ENCODE data around the gene ETV3. TPM values are rescaled to one million over a fixed set of nuclear protein-coding genes. Genes with fewer than 3 reads are reported as not detected.

ETV3 gene
- total RNA-seq, 4 donors from 2014 or later, result 4.4 to 30.1 (median 19.6) TPM

DNA sequence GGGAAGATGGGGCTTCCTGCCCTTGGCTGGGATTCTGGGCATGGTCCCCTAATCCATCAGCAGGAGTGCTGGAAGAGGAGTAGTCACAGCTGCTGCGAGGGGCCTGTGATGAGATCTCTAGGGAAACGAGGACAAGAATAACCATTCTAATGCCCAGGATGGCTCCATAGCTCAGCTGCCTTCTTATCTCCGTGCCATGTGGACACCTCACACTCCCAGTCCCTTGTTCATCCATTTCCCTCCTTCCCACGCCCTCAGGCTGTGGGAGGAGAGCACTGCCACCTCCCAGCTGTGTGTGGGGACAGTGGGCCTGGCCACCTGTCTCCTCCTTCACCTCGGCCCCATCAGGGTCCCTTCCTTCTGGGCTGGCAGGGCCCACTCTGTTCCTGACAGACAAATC lies 16.1 kb upstream of the ETV3 start:
- Histone ChIP-seq H3K4me1 (peaks cover 0 to 11% of the 10 kb centered on the region in 2 donors), H3K4me3 (no peak overlapping the region), H3K27me3 (no peaks in the 10 kb centered on the region), H3K27ac (no peak overlapping the region), H3K9me3 (no peaks in the 10 kb centered on the region), H3K36me3 (no peaks in the 10 kb centered on the region)
- intact Hi-C loops (cut with DNase I; ENCODE audit: low total_unique reads), result loop anchor here (2.0 kb wide), 1 partner anchor 63 kb away; no protein-coding TSS in a partner anchor
- TF ChIP-seq POLR2A (IDR thresholded peaks at IDR 0.05), result no peak
- TF ChIP-seq, protein P1, sequence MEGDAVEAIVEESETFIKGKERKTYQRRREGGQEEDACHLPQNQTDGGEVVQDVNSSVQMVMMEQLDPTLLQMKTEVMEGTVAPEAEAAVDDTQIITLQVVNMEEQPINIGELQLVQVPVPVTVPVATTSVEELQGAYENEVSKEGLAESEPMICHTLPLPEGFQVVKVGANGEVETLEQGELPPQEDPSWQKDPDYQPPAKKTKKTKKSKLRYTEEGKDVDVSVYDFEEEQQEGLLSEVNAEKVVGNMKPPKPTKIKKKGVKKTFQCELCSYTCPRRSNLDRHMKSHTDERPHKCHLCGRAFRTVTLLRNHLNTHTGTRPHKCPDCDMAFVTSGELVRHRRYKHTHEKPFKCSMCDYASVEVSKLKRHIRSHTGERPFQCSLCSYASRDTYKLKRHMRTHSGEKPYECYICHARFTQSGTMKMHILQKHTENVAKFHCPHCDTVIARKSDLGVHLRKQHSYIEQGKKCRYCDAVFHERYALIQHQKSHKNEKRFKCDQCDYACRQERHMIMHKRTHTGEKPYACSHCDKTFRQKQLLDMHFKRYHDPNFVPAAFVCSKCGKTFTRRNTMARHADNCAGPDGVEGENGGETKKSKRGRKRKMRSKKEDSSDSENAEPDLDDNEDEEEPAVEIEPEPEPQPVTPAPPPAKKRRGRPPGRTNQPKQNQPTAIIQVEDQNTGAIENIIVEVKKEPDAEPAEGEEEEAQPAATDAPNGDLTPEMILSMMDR (IDR thresholded peaks at IDR 0.05), result no peak
- DNase-seq, result no peak

DNA sequence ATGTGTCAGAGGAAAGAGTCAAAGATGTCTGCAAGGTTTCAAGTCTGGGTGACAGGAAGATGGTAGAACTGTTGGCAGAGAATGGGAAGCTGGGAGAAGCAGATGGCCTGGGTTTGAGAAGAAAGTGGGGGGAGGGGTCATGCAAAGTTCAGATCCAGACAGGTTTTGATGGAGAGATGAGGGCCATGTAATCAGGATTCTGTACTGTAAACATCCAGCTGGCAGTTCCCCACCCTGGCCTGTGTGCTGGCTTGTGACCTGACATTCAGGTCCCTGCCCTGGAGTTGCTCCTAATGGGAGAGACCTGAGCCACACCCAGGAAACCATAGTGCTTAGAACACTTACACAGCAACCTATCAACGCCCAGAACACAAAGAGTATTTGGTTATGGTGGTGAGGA lies 15.6 kb upstream of the ETV3 start:
- H3K27ac ChIP-seq, result no peak overlapping the region
- intact Hi-C loops (cut with DNase I; ENCODE audit: low total_unique reads), result loop anchor here (2.0 kb wide), 1 partner anchor 63 kb away; no protein-coding TSS in a partner anchor

DNA sequence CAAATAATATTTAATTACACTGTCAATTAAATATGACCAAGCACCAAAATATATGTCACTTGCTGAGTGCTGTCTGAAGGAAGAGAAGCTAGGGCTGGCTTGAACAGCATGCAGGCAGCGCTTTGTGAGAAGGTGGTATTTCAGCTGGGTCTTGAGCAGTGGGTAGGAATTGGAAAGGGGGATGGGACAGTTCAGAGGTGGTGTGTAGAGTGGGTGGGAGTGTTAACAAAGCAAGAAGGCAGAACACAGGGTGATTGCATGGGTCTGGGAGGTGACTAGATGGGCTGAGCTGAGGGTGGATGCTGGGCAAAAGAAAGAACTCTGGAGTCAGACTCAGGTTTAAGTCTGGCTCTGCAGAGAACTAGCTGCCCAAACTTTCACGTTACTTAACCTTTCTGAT lies 14.3 kb upstream of the ETV3 start:
- no peaks in the 10 kb centered on the region for H3K9me3 ChIP-seq
- no peaks in the 10 kb centered on the region for H3K36me3 ChIP-seq
- H3K27me3 ChIP-seq, result no peaks in the 10 kb centered on the region
- no peak overlapping the region for H3K4me3 ChIP-seq
- DNase-seq, result no peak
- intact Hi-C loops (cut with DNase I; ENCODE audit: low total_unique reads), result no loop called here
- TF ChIP-seq POLR2A (IDR thresholded peaks at IDR 0.05), result no peak
- TF ChIP-seq, protein P1 (IDR thresholded peaks at IDR 0.05), result no peak
- peaks cover 0 to 11% of the 10 kb centered on the region in 2 donors for H3K4me1 ChIP-seq
- H3K27ac ChIP-seq, result no peak overlapping the region

More for the DNA sequence above, 15.6 kb upstream of the ETV3 start:
- Histone ChIP-seq H3K9me3 (no peaks in the 10 kb centered on the region), H3K27me3 (no peaks in the 10 kb centered on the region), H3K4me3 (no peak overlapping the region), H3K36me3 (no peaks in the 10 kb centered on the region), H3K4me1 (peaks cover 0 to 11% of the 10 kb centered on the region in 2 donors)
- TF ChIP-seq, protein P1 (IDR thresholded peaks at IDR 0.05), result no peak
- TF ChIP-seq POLR2A (IDR thresholded peaks at IDR 0.05), result no peak
- DNase-seq, result no peak

DNA sequence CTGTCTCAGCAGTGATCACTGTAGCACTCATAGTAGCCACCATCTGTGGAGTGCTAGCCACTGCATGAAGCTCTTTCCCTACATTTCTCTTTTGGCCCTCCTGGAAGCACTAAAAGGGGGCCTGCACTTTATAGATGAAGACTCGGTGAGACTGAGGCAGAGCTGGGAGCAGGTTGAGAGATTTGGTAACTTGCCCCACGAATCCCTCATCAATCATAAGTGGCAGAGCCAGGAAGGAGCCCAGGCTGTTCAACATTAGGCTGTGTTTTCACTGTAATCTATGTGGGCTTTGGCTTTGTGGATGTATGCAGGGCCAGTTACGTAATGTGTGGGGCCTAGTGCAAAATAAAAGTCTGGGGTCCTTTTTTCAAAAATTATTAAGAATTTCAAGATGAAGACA lies 13.3 kb upstream of the ETV3 start:
- Histone ChIP-seq H3K27ac (no peak overlapping the region), H3K36me3 (no peaks in the 10 kb centered on the region), H3K27me3 (no peaks in the 10 kb centered on the region), H3K4me3 (no peak overlapping the region), H3K9me3 (no peaks in the 10 kb centered on the region), H3K4me1 (peaks cover 0 to 11% of the 10 kb centered on the region in 2 donors)
- intact Hi-C loops (cut with DNase I; ENCODE audit: low total_unique reads), result no loop called here
- no peak for TF ChIP-seq POLR2A (IDR thresholded peaks at IDR 0.05)
- TF ChIP-seq, protein P1 (IDR thresholded peaks at IDR 0.05), result no peak
- no peak for DNase-seq

DNA sequence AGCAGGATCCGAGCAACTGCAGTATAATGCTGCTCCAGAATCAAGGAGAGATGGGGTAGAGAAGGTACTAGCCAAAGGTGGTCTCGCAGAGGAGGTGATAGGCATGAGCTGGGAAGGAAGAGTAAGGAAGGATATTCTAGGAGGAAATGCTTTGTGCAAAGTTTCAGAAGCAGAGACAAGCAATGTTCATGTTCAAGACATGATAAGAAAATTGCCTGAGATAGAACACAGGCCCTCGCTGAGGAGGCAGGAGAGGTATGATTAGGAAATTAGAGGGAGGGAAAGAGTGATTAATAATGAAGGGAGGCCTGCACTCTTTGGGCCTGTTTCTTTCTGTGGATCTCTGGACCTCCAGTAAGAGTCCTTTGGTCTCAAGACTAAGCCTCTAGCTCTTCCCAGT lies 12.9 kb upstream of the ETV3 start:
- H3K4me1 ChIP-seq, result peaks cover 0 to 11% of the 10 kb centered on the region in 2 donors
- intact Hi-C loops (cut with DNase I; ENCODE audit: low total_unique reads), result no loop called here
- H3K27me3 ChIP-seq, result no peaks in the 10 kb centered on the region
- no peaks in the 10 kb centered on the region for H3K36me3 ChIP-seq
- TF ChIP-seq, protein P1 (IDR thresholded peaks at IDR 0.05), result no peak
- no peak for TF ChIP-seq POLR2A (IDR thresholded peaks at IDR 0.05)
- no peak overlapping the region for H3K27ac ChIP-seq
- H3K9me3 ChIP-seq, result no peaks in the 10 kb centered on the region
- DNase-seq, result no peak
- H3K4me3 ChIP-seq, result no peak overlapping the region

Measured in uterus (tissue), 4 donors.